ENCODE data around the gene FMO1. TPM values are rescaled to one million over a fixed set of nuclear protein-coding genes. Genes with fewer than 3 reads are reported as not detected.

FMO1 gene
- total and polyA plus RNA-seq, 2 donors (not counting 1 experiment from before 2014, with no cell fraction given): 0.48 TPM; not detected in 1

- H4K20me1 ChIP-seq (ENCODE audit: control insufficient read depth, insufficient read depth, low read length, poor library complexity, severe bottlenecking): no peaks in the 10 kb centered on the region
- H3K27ac ChIP-seq (ENCODE audit: low read length in 2 of 2): no peak overlapping the region
- Mint-ChIP-seq H3K4me3 (no peak overlapping the region), H3K4me1 (no peaks in the 10 kb centered on the region), H3K27me3 (peaks cover 3% of the 10 kb centered on the region), H3K9me3 (ENCODE audit: insufficient read depth) (no peaks in the 10 kb centered on the region), H3K27ac (no peak overlapping the region)
- H3K4me2 ChIP-seq (replicated peaks; ENCODE audit: low read depth, low read length, poor library complexity, severe bottlenecking): no peak overlapping the region
- no peaks in the 10 kb centered on the region for H3K9me3 ChIP-seq (ENCODE audit: control extremely low read depth in 1 of 3, control insufficient read depth in 2 of 3, insufficient read depth in 1 of 3, low read length in 2 of 3)
- H3K9ac ChIP-seq (ENCODE audit: low read length): no peak overlapping the region
- H3K4me1 ChIP-seq (ENCODE audit: control insufficient read depth in 2 of 2, insufficient read depth in 2 of 2, low read length in 2 of 2): no peaks in the 10 kb centered on the region
- H3K27me3 ChIP-seq (replicated peaks in 1 of 4; ENCODE audit: control extremely low read depth in 1 of 4, control insufficient read depth in 3 of 4, insufficient read depth in 4 of 4, low read length in 3 of 4): peaks cover 0 to 3% (median 1%) of the 10 kb centered on the region in 4 experiments
- TF ChIP-seq EZH2 (IDR thresholded peaks at IDR 0.05; ENCODE audit: borderline replicate concordance, insufficient read depth, low read depth, low read length, poor library complexity, severe bottlenecking): no peak
- no peak for TF ChIP-seq CTCF (IDR thresholded peaks at IDR 0.05)
- H3K4me3 ChIP-seq (ENCODE audit: control extremely low read depth in 1 of 5, extremely low read depth in 1 of 5, insufficient read depth in 1 of 5, low read depth in 2 of 5, low read length in 4 of 5): no peak overlapping the region
- no peak for ATAC-seq (ENCODE audit: low read depth)
- WGBS (ENCODE audit: insufficient coverage): 80% methylated on average over 1 of the region's 2 CpGs
- ChIA-PET CTCF (interaction anchor here (1.4 kb wide), 1 partner anchor 55 kb away, joined by 4 read pairs; the partner anchor contains the start of gene FMO4), POLR2A (no interaction called here)
- H3K79me2 ChIP-seq (ENCODE audit: control insufficient read depth, insufficient read depth, low read length): no peaks in the 10 kb centered on the region
- no peak overlapping the region for H2AFZ ChIP-seq (ENCODE audit: insufficient read depth, low read depth, low read length, poor library complexity, severe bottlenecking)
- no peak for DNase-seq
- intact Hi-C loops (cut with micrococcal nuclease): no loop called here
- no peaks in the 10 kb centered on the region for H3K36me3 ChIP-seq (replicated peaks in 1 of 2; ENCODE audit: control extremely low read depth in 1 of 2, control insufficient read depth in 1 of 2, extremely low read depth in 1 of 2, insufficient read depth in 2 of 2, low read length in 1 of 2)
Measured at GRCh38 chr1:171258943-171259342, 10.6 kb downstream of the FMO1 start.

GRCh38 chr1:171261336-171261735 is 13.0 kb downstream of the FMO1 start:
- H3K4me1 ChIP-seq (ENCODE audit: control insufficient read depth in 2 of 2, insufficient read depth in 2 of 2, low read length in 2 of 2): no peaks in the 10 kb centered on the region
- H3K9me3 Mint-ChIP-seq (ENCODE audit: insufficient read depth): no peaks in the 10 kb centered on the region
- no peak for DNase-seq
- H3K4me2 ChIP-seq (replicated peaks; ENCODE audit: low read depth, low read length, poor library complexity, severe bottlenecking): no peak overlapping the region
- no peak overlapping the region for H3K4me3 ChIP-seq (ENCODE audit: control extremely low read depth in 1 of 5, extremely low read depth in 1 of 5, insufficient read depth in 1 of 5, low read depth in 2 of 5, low read length in 4 of 5)
- H3K36me3 ChIP-seq (replicated peaks in 1 of 2; ENCODE audit: control extremely low read depth in 1 of 2, control insufficient read depth in 1 of 2, extremely low read depth in 1 of 2, insufficient read depth in 2 of 2, low read length in 1 of 2): no peaks in the 10 kb centered on the region
- no peaks in the 10 kb centered on the region for H3K27me3 Mint-ChIP-seq
- no peak for ATAC-seq (ENCODE audit: low read depth)
- ChIA-PET POLR2A (no interaction called here), CTCF (interaction anchor here (0.7 kb wide), 1 partner anchor 1911 kb away, joined by 3 read pairs; no protein-coding TSS in a partner anchor)
- no peaks in the 10 kb centered on the region for H3K27me3 ChIP-seq (replicated peaks in 1 of 4; ENCODE audit: control extremely low read depth in 1 of 4, control insufficient read depth in 3 of 4, insufficient read depth in 4 of 4, low read length in 3 of 4)
- H3K9ac ChIP-seq (ENCODE audit: low read length): no peak overlapping the region
- intact Hi-C loops (cut with micrococcal nuclease): no loop called here
- H4K20me1 ChIP-seq (ENCODE audit: control insufficient read depth, insufficient read depth, low read length, poor library complexity, severe bottlenecking): no peaks in the 10 kb centered on the region
- no CpG with 5 or more reads among the region's 4 CpGs for WGBS (ENCODE audit: insufficient coverage)
- H3K27ac Mint-ChIP-seq: no peak overlapping the region
- H2AFZ ChIP-seq (ENCODE audit: insufficient read depth, low read depth, low read length, poor library complexity, severe bottlenecking): no peak overlapping the region
- no peak overlapping the region for H3K27ac ChIP-seq (ENCODE audit: low read length in 2 of 2)
- no peaks in the 10 kb centered on the region for H3K4me1 Mint-ChIP-seq
- no peaks in the 10 kb centered on the region for H3K79me2 ChIP-seq (ENCODE audit: control insufficient read depth, insufficient read depth, low read length)
- H3K4me3 Mint-ChIP-seq: no peak overlapping the region
- H3K9me3 ChIP-seq (ENCODE audit: control extremely low read depth in 1 of 3, control insufficient read depth in 2 of 3, insufficient read depth in 1 of 3, low read length in 2 of 3): no peaks in the 10 kb centered on the region
- TF ChIP-seq EZH2 (IDR thresholded peaks at IDR 0.05; ENCODE audit: borderline replicate concordance, insufficient read depth, low read depth, low read length, poor library complexity, severe bottlenecking) (no peak), CTCF (IDR thresholded peaks at IDR 0.05) (no peak)

Measured in B cell (primary cell).